Measurements from ENCODE around the gene TTC7B. TPM values are rescaled to one million over a fixed set of nuclear protein-coding genes. Genes with fewer than 3 reads are reported as not detected.

TTC7B gene
- total and polyA plus RNA-seq, 2 of the 8 experiments (the other 6 are each of a cell fraction or from before 2014, with no cell fraction given), result 23.7 to 34.0 TPM

DNA sequence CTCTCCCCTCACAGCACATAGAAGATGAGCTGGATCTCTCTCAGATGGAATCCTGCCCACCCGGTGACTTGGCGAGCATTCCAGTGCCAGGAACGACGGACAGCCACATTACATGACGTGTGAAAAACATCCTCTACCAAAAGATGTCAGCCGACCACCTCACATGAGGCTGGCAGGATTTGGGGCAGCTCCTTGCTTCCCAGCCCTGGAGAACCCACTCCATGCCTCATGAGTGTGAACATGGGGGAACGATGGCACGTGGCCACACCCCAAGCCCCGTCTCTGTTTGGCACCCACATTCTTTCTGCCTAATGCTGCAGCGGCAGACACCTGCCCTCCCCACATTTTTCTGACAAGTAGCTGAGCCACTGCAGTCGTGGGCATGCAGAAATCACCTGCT is 216.9 kb downstream of the TTC7B start:
- no peak overlapping the region for H3K23ac ChIP-seq (ENCODE audit: insufficient read length)
- 0 out of 2 replicates have a peak overlapping the region, but pooled peaks have one; percentile 27 for H2BK12ac ChIP-seq (ENCODE audit: low read depth, low read length)
- H3K4me3 ChIP-seq (ENCODE audit: extremely low read depth in 1 of 4, insufficient read depth in 2 of 4, low read depth in 3 of 4, low read length in 4 of 4), result no peak overlapping the region
- no peak overlapping the region; a peak in 1 of 7 replicates for H3K9ac ChIP-seq (replicated peaks in 1 of 4; ENCODE audit: extremely low read depth in 1 of 4, low read depth in 3 of 4, low read length in 3 of 4)
- no peak overlapping the region for H3K4me2 ChIP-seq (ENCODE audit: insufficient read depth in 1 of 2, low read depth in 2 of 2, low read length in 2 of 2)
- H2BK20ac ChIP-seq (ENCODE audit: low read length), result peak overlapping the region; percentile 32; the same call in 1 of the 2 replicates
- POLR2A ChIA-PET (ENCODE audit: partially characterized antibody), result interaction anchor here (1.4 kb wide), 1 partner anchor 43 kb away, joined by 4 read pairs; no protein-coding TSS in a partner anchor
- H3K79me2 ChIP-seq (ENCODE audit: control insufficient read depth in 1 of 2, insufficient read depth in 2 of 2, low read length in 2 of 2), result no peaks in the 10 kb centered on the region
- 0 out of 2 replicates have a peak overlapping the region, but pooled peaks have one; percentile 35 for H2BK5ac ChIP-seq (ENCODE audit: low read depth, low read length)
- no peak overlapping the region for H3K4ac ChIP-seq (replicated peaks; ENCODE audit: insufficient read length, low read depth, low read length)
- H4K8ac ChIP-seq (ENCODE audit: extremely low read depth, insufficient read depth, low read length), result no peak overlapping the region
- no peaks in the 10 kb centered on the region for H3K36me3 ChIP-seq (ENCODE audit: control insufficient read depth in 2 of 4, insufficient read depth in 4 of 4, low read length in 3 of 4)
- H4K20me1 ChIP-seq (replicated peaks in 1 of 2; ENCODE audit: control insufficient read depth in 1 of 2, insufficient read depth in 2 of 2, low read length in 2 of 2), result no peaks in the 10 kb centered on the region
- no peaks in the 10 kb centered on the region for H3K79me1 ChIP-seq (ENCODE audit: low read depth, low read length)
- no peak overlapping the region for H4K5ac ChIP-seq (ENCODE audit: insufficient read length, low read depth, low read length)
- H3K56ac ChIP-seq (replicated peaks; ENCODE audit: insufficient read length, low read depth, low read length), result no peak overlapping the region
- CTCF ChIA-PET (ENCODE audit: partially characterized antibody), result interaction anchor here (1.1 to 2.8 kb wide), 10 partner anchors 9 to 99 kb away, joined by 3 to 9 read pairs (median 4); no protein-coding TSS in a partner anchor
- H3K4me1 ChIP-seq (replicated peaks in 1 of 4; ENCODE audit: control insufficient read depth in 3 of 4, insufficient read depth in 4 of 4, low read length in 3 of 4), result peaks cover 3 to 16% (median 11%) of the 10 kb centered on the region in 4 experiments; a peak in 5 of 7 replicates
- no peak overlapping the region for H4K91ac ChIP-seq (replicated peaks; ENCODE audit: insufficient read length, low read length)
- H3K27ac ChIP-seq (ENCODE audit: low read depth, low read length), result no peak overlapping the region
- no peaks in the 10 kb centered on the region for H3K27me3 ChIP-seq (replicated peaks in 1 of 4; ENCODE audit: control insufficient read depth in 3 of 4, extremely low read depth in 1 of 4, insufficient read depth in 3 of 4, low read length in 3 of 4)
- H2BK120ac ChIP-seq (replicated peaks; ENCODE audit: low read depth, low read length), result no peak overlapping the region
- H3K14ac ChIP-seq (ENCODE audit: insufficient read length), result no peak overlapping the region
- no peaks in the 10 kb centered on the region for H3K9me3 ChIP-seq (ENCODE audit: insufficient read depth in 2 of 2, low read depth in 1 of 2, low read length in 1 of 2)
- H2AFZ ChIP-seq (ENCODE audit: low read length), result no peak overlapping the region
- no peaks in the 10 kb centered on the region for H3K23me2 ChIP-seq (ENCODE audit: low read depth, low read length)
- 85% methylated on average over 11 of the region's 11 CpGs; no CpG with 5 or more reads in 1 of the 2 experiments for WGBS, 2 experiments (ENCODE audit: extremely low coverage in 1 of 2, insufficient coverage in 1 of 2, insufficient read length in 1 of 2, insufficient replicate concordance in 2 of 2, low coverage in 1 of 2, low lambda C conversion rate in 2 of 2, missing lambda C conversion rate in 1 of 2)
- peak overlapping the region; percentile 56 for H3K18ac ChIP-seq (ENCODE audit: extremely low read depth, low read length)
- DNase-seq (ENCODE audit: low read depth in 1 of 2, low spot score in 2 of 2) (no peak), FAIRE-seq (no peak)
- H2BK15ac ChIP-seq (ENCODE audit: low read length), result no peak overlapping the region
- peak overlapping the region; percentile 89; the same call in 1 of the 2 replicates for H2AK5ac ChIP-seq (ENCODE audit: low read depth, low read length)
- TF ChIP-seq GTF2F1 (IDR thresholded peaks at IDR 0.05; ENCODE audit: borderline replicate concordance, low read depth, low read length) (no peak), EGR1 (IDR thresholded peaks at IDR 0.05; ENCODE audit: borderline replicate concordance, low read depth, low read length) (no peak), SIRT6 (IDR thresholded peaks at IDR 0.05; ENCODE audit: low read length) (no peak), SRF (IDR thresholded peaks at IDR 0.05; ENCODE audit: low read depth, low read length) (no peak), SP4 (IDR thresholded peaks at IDR 0.05; ENCODE audit: low read length) (no peak), RAD21 (IDR thresholded peaks at IDR 0.05 in 1 of 2, conservative IDR thresholded peaks at IDR 0.05 in 1 of 2; ENCODE audit: low read depth in 2 of 2, low read length in 2 of 2) (no peak), TAF7 (optimal IDR thresholded peaks at IDR 0.05; ENCODE audit: borderline replicate concordance, low read depth, low read length) (no peak), BACH1 (IDR thresholded peaks at IDR 0.05; ENCODE audit: low read length) (no peak), POU5F1 (IDR thresholded peaks at IDR 0.05; ENCODE audit: low read depth, low read length) (no peak), BCL11A (IDR thresholded peaks at IDR 0.05; ENCODE audit: low read depth in 2 of 2, low read length in 2 of 2) (no peak), RNF2 (IDR thresholded peaks at IDR 0.05; ENCODE audit: borderline replicate concordance, low read depth, low read length, missing control alignments, poor library complexity, severe bottlenecking) (no peak), GABPA (IDR thresholded peaks at IDR 0.05; ENCODE audit: borderline replicate concordance, insufficient read depth, low read length) (no peak)
- TF ChIP-seq, protein P1, sequence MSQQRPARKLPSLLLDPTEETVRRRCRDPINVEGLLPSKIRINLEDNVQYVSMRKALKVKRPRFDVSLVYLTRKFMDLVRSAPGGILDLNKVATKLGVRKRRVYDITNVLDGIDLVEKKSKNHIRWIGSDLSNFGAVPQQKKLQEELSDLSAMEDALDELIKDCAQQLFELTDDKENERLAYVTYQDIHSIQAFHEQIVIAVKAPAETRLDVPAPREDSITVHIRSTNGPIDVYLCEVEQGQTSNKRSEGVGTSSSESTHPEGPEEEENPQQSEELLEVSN (IDR thresholded peaks at IDR 0.05), result no peak
